CD4-positive, alpha-beta T cell treated with Interleukin-17A for 1 hour (primary cell): ENCODE data around the gene ST6GALNAC3.

Experiments
- DNase-seq: peaks from one replicate; pipeline ENCODE4 v3.0.0-alpha.2; 2020

ST6GALNAC3 gene

GRCh38 chr1:76543495-76543894, 468.9 kb downstream of the ST6GALNAC3 start:
- no peak for DNase-seq

- DNase-seq = no peak
Observed at GRCh38 chr1:76546354-76546933, 471.9 kb downstream of the ST6GALNAC3 start.

DNA sequence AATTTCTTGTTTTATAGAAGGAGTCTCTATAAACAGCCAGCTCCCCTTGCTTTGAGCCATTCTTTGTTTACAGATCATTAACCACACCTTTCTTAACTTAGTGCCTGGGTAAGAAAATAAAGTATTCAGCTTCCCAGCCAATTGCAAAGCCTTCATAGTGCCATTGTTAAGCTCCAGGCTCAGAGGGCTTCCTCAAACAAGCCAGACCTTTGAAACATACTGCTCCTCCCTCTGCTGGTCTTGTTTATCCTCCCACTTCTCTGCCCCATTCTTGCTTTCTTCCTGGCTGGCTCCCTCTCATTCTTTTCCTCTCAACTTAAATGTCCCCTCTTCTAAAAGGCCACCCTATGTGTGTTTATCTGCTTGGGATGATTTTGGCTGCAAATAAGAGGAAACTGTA, 473.4 kb downstream of the ST6GALNAC3 start:
- no peak for DNase-seq

DNA sequence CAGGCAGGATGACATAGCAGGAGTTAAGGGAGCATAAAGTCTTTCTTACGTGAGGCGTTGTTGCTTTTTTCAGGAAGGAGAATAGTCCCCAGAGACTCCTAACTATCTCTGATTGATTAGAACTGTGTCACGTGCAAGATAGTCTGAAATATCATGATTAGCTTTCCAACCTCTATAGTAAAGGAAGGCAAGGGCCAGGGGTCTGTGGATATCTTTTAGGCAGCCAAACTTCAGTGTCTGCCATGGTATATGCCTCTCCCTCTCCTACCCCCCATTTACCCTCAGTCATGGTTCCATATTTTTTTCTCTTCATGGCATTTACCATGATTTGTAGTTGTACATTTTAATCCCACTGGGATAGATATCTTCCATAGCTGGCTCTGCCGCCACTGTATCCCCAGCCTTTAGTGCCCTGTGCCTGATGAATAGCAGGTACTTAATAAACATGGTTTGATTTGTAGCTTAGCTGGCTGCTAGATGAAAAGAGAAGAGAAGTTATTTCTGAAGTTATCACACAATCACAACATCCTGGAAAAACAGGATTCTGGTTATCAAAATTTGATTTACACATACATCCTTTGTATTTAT, 474.1 kb downstream of the ST6GALNAC3 start:
- DNase-seq = no peak

DNA sequence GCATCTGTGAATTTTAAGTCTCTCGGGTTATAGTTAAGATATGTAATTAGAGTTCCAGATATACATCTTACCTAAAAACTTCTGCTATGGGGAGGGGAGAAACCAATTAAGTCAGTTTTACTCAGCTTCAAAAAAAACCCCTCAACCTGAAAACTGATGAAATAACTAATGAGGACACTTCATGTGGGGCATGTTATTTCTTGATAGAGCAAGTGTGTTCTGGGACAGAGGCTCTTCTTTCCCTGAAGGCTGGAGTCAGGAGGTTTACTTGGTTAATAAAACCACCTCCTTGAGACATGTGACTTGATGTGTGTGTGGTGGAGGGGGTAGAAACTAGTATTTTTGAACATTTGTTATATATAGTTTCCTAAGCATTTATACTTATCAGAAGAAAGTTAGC, 479.7 kb downstream of the ST6GALNAC3 start:
- no peak for DNase-seq

GRCh38 chr1:76562292-76562691, 487.7 kb downstream of the ST6GALNAC3 start:
- DNase-seq = no peak

GRCh38 chr1:76568573-76569238, 494.2 kb downstream of the ST6GALNAC3 start:
- DNase-seq = no peak

DNA sequence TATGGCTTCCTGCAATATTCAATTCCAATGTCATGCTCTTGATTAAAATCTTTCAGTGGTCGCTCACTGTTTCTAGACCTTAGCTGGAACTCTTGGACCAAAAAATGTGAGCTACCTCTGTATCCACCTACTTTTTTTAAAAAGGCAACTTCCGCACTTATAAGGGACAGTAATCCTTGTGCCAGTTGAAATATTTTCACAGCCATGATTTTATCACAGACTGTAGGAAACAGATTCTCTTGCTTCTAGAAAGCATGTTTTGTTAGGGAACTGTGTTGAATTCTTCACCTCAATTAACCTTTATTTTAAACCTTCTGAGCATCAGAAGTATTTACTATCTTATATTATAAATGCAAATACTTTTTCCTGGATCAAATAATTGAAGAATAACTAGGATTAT, 496.7 kb downstream of the ST6GALNAC3 start:
- no peak for DNase-seq

- no peak for DNase-seq
Observed at GRCh38 chr1:76572229-76572628, 497.7 kb downstream of the ST6GALNAC3 start.

DNA sequence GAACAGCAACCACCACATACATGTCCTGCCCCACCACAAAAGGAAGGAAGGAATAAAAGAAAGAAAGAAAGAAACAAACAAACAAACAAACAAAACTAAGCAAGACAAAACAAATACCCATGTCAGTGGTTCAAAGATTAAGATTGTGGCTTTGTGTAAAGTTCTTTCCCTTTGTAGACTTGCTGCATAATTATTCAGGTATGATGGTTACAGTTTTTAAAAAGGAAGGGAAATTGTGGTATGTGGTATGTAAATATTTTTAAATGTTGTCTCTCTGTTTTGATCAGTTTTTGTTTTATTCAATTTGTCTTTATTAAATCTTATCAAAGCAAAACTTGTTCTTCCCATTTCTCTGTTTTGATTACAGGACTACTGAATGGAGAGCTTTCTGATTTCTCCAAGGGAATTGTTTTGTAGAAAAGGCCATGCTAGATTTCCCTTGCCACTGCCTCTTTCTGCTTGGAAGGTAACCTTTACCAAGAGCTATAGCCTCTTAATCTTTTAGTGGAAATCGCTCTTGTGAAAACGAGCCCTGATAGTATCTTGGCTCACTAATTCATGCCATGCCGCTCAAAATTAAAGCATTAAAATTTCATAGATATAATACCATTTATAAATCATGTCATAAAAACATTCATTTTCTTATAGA, 502.5 kb downstream of the ST6GALNAC3 start:
- DNase-seq = no peak

- no peak for DNase-seq
Observed at GRCh38 chr1:76577525-76578185, 503.1 kb downstream of the ST6GALNAC3 start.

- no peak for DNase-seq
Observed at GRCh38 chr1:76580206-76580605, 505.7 kb downstream of the ST6GALNAC3 start.

DNA sequence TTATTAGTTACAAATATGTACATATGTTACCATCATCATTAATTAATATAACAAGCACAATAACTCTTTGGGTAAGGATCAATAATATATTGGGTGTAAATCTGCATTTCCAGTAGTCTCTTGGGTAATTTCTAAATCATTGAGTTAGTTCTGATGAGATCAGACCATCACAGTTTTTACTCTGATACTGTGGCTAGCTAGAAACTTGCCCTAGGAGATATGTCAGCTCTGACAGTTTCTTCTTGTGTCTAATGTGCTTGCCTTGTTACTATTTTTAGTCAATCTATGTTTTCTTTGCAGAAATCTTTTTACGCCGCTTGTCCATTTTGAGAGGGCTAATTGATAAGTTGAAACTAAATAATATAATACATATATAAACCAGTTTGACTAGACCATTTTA, 507.2 kb downstream of the ST6GALNAC3 start:
- DNase-seq = no peak

DNA sequence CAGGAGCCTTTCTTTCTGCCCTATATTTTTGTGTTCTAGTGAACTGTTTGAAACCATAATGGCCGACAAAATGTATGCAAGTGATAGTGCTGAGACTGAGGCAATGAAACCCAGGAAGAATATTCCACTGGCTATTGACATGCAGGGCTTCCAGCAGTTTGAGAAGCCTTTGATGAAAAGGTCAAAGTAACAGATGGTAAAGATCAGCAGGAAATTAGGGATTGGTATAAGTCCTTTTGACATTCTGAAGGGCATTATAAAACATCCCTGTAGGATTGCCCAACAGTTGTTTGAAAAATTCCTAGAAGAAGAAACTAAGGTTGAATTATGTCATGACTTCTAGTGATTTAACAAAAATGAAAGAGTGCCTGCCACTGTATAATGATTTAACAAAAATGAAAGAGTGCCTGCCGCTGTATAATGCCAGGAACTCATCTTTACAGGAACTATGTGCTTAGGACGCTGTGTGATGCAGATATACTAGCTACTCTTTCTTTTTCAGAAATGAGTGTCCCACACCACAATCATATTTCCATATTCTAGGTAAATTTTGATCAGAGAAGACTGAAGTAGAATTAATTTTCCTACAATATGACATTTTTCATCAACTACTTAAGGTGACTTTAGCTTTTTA, 508.8 kb downstream of the ST6GALNAC3 start:
- DNase-seq = no peak

- DNase-seq = no peak
Observed at GRCh38 chr1:76583875-76584477, 509.4 kb downstream of the ST6GALNAC3 start.

DNA sequence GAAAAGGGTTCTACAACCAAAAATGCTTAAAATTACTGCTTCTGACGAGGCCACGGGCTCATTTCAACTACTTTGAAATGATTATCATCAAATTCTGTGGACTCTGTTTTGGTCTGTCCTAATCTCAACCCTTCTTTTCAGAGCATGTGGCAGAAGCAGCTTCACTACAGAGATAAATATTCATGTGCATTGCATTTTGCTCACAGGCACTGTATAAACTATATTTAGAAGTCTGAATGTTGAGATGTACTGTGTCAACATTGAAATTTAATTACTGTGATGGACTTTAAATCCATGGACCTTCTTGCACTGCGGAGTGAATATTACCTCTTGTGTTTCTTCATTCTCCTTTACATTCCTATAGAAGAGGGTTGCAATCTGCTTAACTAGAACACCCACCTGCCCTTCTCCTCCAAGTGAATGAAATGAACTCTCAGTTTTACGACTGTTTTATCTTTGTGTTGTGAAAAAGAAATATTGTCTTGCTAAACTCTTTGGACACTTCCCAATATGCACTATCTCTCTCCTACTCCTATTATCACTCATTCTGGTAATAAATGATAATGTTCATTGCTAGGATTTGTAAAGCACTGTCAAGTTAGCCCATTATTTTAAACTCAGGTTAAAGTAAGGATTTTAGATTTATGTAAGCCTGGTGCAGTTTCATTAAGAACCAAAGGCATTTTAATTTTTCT, 511.6 kb downstream of the ST6GALNAC3 start:
- DNase-seq = no peak

DNA sequence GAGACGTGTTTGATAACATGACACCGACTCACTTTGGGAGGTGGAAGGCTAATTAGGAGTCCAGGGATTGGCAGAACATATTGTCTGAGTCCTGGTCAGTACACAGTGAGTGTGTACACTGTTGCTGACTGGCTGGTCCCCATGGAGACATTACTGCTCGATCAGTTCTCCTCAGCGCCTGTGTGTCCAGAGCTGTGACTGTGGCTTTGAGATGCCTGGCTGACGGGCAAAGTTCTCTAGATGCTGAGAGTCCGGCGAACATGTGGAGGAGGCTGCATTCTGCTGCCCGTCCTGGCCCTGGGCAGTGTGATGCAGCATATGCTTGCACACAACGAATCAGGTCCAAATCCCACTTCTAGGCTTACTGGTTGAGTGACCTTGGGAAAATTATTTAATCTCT, 512.7 kb downstream of the ST6GALNAC3 start:
- DNase-seq = no peak

DNA sequence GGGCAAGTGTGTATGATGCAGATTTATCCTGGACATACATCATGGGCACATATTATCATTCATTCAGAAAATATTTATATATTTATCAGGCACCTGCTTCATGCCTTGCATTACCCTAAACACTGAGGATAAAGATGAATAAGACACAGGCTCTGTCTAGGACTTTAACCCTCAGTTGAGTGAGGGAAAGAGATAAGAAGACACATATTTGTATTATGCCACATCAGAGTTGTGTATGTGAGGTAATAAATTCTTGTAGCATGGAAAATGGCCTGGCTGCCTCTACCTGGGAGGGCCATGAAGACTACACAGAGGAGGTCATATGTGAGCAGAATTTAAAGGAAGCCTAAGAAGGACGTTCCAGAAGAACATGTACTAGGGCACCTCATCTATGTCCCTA, 516.9 kb downstream of the ST6GALNAC3 start:
- DNase-seq = no peak

GRCh38 chr1:76591963-76592362, 517.4 kb downstream of the ST6GALNAC3 start:
- DNase-seq = no peak

DNA sequence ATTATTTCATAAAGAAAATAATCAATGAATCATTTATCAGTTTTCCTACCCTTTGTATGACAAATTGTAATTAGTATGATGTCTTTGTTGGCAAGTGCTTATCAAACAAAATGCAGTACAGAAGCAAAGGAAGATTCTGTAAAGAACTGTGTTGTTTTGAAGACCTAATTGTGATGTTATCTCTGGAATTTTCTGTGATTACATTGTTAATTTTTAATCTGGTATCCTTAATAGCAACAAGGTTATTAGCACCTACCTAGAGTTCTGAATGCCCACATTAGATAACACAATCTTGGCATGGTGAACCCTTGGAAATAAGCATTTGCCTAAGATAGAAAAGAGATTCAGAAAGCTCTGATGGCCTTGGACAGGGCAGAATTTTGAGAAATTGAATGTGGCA, 518.6 kb downstream of the ST6GALNAC3 start:
- no peak for DNase-seq

DNA sequence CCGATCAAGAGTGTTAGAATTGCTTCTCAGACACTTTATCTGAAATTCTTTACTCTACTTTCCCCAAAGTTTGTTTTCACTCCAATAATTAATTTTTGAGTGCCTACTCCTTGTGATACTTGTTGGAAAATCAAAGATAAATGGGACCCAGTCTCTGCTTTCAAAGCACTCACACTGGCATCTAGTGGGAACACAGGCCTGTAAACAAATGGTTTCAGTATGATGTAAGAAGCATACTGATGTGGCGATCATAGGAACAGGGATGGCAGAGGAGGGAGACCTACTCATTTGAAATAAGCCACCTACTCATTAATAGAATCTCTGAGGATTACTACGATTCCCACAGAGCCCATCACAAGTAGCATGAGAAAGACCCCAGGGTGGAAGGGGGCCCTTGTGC, 519.1 kb downstream of the ST6GALNAC3 start:
- no peak for DNase-seq

DNA sequence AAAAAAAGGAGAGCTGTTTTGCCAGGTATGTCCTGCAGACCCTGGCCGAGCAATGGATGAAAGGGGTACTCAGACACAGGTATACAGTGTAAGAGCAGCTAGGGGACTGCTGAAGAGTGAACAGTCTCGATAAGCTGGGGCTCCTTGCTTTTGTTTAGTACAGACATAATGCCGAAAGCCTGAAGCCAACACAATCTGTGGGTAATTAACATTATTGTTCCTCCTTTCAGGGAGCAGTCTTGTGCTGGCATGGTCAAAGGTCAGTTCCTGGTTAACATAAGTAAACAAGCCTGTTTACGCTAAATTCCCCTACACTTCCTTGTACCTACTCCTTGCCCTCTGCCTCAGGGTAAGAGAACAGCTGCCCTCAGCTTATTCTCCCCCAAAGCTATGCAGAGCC, 520.5 kb downstream of the ST6GALNAC3 start:
- DNase-seq = no peak
